GM23338 (cell line): Measurements from ENCODE around the gene SHLD2.

Source experiments
- JUNB ChIP-seq: IDR thresholded peaks from one replicate; pipeline ENCODE4 v1.6.1; 2016; ENCODE audit warnings: antibody characterized with exemption; ENCODE audit not compliant: unreplicated experiment
- POLR2AphosphoS5 ChIP-seq: IDR thresholded peaks from 2 replicates; pipeline ENCODE4 v1.6.1; 2016; ENCODE audit warnings: antibody characterized with exemption, low read depth
- TF ChIP-seq, protein P1 (sequence below), 2 experiments: fragments of 200-600 bp in 1 of 2; sonication (generic) in 1 of 2; conservative IDR thresholded peaks; 2 replicates each; pipeline versions ENCODE4 v1.5.1 to v1.6.1; 2016 to 2017; ENCODE audit warnings: antibody characterized with exemption in 2 of 2, low read depth in 2 of 2, mild to moderate bottlenecking in 2 of 2, moderate library complexity in 1 of 2
- TF ChIP-seq, protein P2 (sequence below): IDR thresholded peaks from one replicate; pipeline ENCODE4 v1.6.1; 2018; ENCODE audit warnings: antibody characterized with exemption; ENCODE audit not compliant: unreplicated experiment

DNA sequence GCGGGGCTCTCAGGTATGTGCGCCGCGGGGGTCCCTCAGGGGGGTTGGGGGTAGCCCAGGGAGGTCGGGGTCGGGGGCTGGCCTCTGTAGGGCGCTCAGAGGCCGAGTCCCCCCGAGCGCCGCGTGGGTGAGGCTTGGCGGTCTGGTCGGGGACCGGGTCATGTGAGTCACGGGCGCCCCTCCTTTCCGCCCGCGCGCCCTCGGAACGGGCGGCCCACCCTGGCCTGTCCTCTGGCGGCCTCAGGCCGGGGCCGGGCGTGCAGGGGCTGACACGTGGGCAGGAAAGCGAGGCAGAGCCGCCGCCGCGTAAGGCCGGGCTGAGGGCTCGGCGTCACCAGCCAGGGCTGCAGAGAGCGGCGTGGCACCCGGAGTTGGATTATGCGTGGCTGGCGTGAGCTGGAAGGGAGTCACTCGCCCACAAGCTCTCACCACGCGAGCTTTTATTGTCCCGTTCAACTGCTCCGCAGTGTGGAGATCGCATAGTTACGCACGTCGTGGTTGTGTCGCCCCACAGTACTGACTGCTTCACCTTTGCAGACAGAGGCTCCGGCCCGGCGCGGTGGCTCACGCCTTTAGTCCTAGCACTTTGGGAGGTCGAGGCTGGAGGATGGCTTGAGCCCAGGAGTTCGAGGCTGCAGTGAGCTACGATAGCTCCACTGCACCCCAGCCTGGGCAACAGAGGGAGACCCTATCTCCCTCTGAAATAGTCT lies 385 bp downstream of the SHLD2 start:
- TF ChIP-seq, protein P1, sequence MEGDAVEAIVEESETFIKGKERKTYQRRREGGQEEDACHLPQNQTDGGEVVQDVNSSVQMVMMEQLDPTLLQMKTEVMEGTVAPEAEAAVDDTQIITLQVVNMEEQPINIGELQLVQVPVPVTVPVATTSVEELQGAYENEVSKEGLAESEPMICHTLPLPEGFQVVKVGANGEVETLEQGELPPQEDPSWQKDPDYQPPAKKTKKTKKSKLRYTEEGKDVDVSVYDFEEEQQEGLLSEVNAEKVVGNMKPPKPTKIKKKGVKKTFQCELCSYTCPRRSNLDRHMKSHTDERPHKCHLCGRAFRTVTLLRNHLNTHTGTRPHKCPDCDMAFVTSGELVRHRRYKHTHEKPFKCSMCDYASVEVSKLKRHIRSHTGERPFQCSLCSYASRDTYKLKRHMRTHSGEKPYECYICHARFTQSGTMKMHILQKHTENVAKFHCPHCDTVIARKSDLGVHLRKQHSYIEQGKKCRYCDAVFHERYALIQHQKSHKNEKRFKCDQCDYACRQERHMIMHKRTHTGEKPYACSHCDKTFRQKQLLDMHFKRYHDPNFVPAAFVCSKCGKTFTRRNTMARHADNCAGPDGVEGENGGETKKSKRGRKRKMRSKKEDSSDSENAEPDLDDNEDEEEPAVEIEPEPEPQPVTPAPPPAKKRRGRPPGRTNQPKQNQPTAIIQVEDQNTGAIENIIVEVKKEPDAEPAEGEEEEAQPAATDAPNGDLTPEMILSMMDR (conservative IDR thresholded peaks at IDR 0.05; ENCODE audit: low read depth in 2 of 2) = no peak
- no peak; the same call in 1 of the 2 replicates for TF ChIP-seq POLR2AphosphoS5
- TF ChIP-seq, protein P2, sequence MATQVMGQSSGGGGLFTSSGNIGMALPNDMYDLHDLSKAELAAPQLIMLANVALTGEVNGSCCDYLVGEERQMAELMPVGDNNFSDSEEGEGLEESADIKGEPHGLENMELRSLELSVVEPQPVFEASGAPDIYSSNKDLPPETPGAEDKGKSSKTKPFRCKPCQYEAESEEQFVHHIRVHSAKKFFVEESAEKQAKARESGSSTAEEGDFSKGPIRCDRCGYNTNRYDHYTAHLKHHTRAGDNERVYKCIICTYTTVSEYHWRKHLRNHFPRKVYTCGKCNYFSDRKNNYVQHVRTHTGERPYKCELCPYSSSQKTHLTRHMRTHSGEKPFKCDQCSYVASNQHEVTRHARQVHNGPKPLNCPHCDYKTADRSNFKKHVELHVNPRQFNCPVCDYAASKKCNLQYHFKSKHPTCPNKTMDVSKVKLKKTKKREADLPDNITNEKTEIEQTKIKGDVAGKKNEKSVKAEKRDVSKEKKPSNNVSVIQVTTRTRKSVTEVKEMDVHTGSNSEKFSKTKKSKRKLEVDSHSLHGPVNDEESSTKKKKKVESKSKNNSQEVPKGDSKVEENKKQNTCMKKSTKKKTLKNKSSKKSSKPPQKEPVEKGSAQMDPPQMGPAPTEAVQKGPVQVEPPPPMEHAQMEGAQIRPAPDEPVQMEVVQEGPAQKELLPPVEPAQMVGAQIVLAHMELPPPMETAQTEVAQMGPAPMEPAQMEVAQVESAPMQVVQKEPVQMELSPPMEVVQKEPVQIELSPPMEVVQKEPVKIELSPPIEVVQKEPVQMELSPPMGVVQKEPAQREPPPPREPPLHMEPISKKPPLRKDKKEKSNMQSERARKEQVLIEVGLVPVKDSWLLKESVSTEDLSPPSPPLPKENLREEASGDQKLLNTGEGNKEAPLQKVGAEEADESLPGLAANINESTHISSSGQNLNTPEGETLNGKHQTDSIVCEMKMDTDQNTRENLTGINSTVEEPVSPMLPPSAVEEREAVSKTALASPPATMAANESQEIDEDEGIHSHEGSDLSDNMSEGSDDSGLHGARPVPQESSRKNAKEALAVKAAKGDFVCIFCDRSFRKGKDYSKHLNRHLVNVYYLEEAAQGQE = no peak
- TF ChIP-seq JUNB = no peak
